Measurements from ENCODE around the gene NLGN1.

GRCh38 chr3:174100744-174101143 is 703.2 kb downstream of the NLGN1 start:
- TF ChIP-seq, protein P1, sequence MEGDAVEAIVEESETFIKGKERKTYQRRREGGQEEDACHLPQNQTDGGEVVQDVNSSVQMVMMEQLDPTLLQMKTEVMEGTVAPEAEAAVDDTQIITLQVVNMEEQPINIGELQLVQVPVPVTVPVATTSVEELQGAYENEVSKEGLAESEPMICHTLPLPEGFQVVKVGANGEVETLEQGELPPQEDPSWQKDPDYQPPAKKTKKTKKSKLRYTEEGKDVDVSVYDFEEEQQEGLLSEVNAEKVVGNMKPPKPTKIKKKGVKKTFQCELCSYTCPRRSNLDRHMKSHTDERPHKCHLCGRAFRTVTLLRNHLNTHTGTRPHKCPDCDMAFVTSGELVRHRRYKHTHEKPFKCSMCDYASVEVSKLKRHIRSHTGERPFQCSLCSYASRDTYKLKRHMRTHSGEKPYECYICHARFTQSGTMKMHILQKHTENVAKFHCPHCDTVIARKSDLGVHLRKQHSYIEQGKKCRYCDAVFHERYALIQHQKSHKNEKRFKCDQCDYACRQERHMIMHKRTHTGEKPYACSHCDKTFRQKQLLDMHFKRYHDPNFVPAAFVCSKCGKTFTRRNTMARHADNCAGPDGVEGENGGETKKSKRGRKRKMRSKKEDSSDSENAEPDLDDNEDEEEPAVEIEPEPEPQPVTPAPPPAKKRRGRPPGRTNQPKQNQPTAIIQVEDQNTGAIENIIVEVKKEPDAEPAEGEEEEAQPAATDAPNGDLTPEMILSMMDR (IDR thresholded peaks at IDR 0.05) = no peak
- TF ChIP-seq POLR2A (IDR thresholded peaks at IDR 0.05) = no peak

All from heart left ventricle (tissue), 13 donors.